ENCODE measurements around the gene INO80D. TPM values are rescaled to one million over a fixed set of nuclear protein-coding genes. Genes with fewer than 3 reads are reported as not detected.

INO80D gene
- total RNA-seq, 6 experiments from 2014 or later = 11.3 to 13.1 (median 12.0) TPM

GRCh38 chr2:205954707-205955106 is 131.3 kb downstream of the INO80D start:
- Mint-ChIP-seq H3K9me3 (peaks cover 10% of the 10 kb centered on the region; the same call in 1 of the 2 replicates), H3K4me1 (ENCODE audit: low read depth) (no peaks in the 10 kb centered on the region), H3K27me3 (ENCODE audit: insufficient read depth) (peaks cover 43% of the 10 kb centered on the region), H3K36me3 (ENCODE audit: low read depth) (no peaks in the 10 kb centered on the region; the same call in 1 of the 2 replicates), H3K27ac (no peak overlapping the region), H3K4me3 (no peak overlapping the region)
- no peak for DNase-seq
- TF ChIP-seq CTCF (IDR thresholded peaks at IDR 0.05) = no peak

- no peak for TF ChIP-seq CTCF (IDR thresholded peaks at IDR 0.05)
- Mint-ChIP-seq H3K27me3 (ENCODE audit: insufficient read depth) (peaks cover 31% of the 10 kb centered on the region), H3K9me3 (peaks cover 10% of the 10 kb centered on the region; the same call in 1 of the 2 replicates), H3K27ac (no peak overlapping the region), H3K4me1 (ENCODE audit: low read depth) (peaks cover 13% of the 10 kb centered on the region), H3K36me3 (ENCODE audit: low read depth) (no peaks in the 10 kb centered on the region; the same call in 1 of the 2 replicates), H3K4me3 (no peak overlapping the region)
- no peak for DNase-seq
Observed at GRCh38 chr2:205952282-205952681, 133.7 kb downstream of the INO80D start.

GRCh38 chr2:205948883-205949282 is 137.1 kb downstream of the INO80D start:
- no peak for DNase-seq
- Mint-ChIP-seq H3K9me3 (peaks cover 10% of the 10 kb centered on the region; the same call in 1 of the 2 replicates), H3K27ac (no peak overlapping the region), H3K36me3 (ENCODE audit: low read depth) (no peaks in the 10 kb centered on the region; the same call in 1 of the 2 replicates), H3K27me3 (ENCODE audit: insufficient read depth) (peaks cover 20% of the 10 kb centered on the region), H3K4me1 (ENCODE audit: low read depth) (peaks cover 22% of the 10 kb centered on the region), H3K4me3 (no peak overlapping the region)
- no peak for TF ChIP-seq CTCF (IDR thresholded peaks at IDR 0.05)

GRCh38 chr2:205948496-205948837 is 137.5 kb downstream of the INO80D start:
- Mint-ChIP-seq H3K27ac (no peak overlapping the region), H3K4me1 (ENCODE audit: low read depth) (peaks cover 22% of the 10 kb centered on the region), H3K36me3 (ENCODE audit: low read depth) (no peaks in the 10 kb centered on the region; the same call in 1 of the 2 replicates), H3K4me3 (peak overlapping the region; percentile 58; the same call in 1 of the 2 replicates), H3K9me3 (peaks cover 10% of the 10 kb centered on the region; the same call in 1 of the 2 replicates), H3K27me3 (ENCODE audit: insufficient read depth) (peaks cover 19% of the 10 kb centered on the region)
- DNase-seq = no peak
- TF ChIP-seq CTCF (IDR thresholded peaks at IDR 0.05) = no peak

GRCh38 chr2:205947621-205948495 is 138.1 kb downstream of the INO80D start:
- Mint-ChIP-seq H3K27ac (no peak overlapping the region), H3K36me3 (ENCODE audit: low read depth) (no peaks in the 10 kb centered on the region; the same call in 1 of the 2 replicates), H3K4me3 (peak overlapping the region; percentile 58), H3K4me1 (ENCODE audit: low read depth) (peaks cover 22% of the 10 kb centered on the region), H3K27me3 (ENCODE audit: insufficient read depth) (peaks cover 19% of the 10 kb centered on the region), H3K9me3 (peaks cover 10% of the 10 kb centered on the region; the same call in 1 of the 2 replicates)
- peak; percentile 97 for TF ChIP-seq CTCF (IDR thresholded peaks at IDR 0.05)
- peak; percentile 49 for DNase-seq
